Measurements from ENCODE around the gene MYO1B.

DNA sequence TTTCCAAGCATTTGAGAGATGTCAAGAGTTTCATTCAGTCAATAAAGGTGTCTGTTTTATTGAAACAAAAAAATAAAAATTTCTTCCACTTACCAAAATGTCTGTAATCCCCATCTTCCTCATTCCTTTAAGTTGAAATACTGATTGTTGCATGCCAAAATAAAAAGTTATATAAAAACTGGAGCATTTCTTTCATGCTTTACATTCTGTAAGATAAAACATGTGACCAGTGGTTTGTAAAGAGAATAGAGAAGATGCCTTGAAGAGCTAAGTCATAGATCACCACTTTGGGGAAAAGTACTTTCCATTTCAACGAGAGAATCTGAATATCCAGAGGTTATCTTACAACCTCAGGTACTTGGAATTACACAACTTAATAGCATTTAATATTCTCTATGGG is 35.9 kb upstream of the MYO1B start:
- TF ChIP-seq, protein P1, sequence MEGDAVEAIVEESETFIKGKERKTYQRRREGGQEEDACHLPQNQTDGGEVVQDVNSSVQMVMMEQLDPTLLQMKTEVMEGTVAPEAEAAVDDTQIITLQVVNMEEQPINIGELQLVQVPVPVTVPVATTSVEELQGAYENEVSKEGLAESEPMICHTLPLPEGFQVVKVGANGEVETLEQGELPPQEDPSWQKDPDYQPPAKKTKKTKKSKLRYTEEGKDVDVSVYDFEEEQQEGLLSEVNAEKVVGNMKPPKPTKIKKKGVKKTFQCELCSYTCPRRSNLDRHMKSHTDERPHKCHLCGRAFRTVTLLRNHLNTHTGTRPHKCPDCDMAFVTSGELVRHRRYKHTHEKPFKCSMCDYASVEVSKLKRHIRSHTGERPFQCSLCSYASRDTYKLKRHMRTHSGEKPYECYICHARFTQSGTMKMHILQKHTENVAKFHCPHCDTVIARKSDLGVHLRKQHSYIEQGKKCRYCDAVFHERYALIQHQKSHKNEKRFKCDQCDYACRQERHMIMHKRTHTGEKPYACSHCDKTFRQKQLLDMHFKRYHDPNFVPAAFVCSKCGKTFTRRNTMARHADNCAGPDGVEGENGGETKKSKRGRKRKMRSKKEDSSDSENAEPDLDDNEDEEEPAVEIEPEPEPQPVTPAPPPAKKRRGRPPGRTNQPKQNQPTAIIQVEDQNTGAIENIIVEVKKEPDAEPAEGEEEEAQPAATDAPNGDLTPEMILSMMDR (conservative IDR thresholded peaks at IDR 0.05 in 1 of 2, IDR thresholded peaks at IDR 0.05 in 1 of 2; ENCODE audit: extremely low read depth in 1 of 2, insufficient read depth in 1 of 2, low read depth in 1 of 2, low read length in 2 of 2), result no peak
- TF ChIP-seq EZH2 (IDR thresholded peaks at IDR 0.05; ENCODE audit: borderline replicate concordance, low read length), result no peak
